NCI-H187 treated with DMSO at 0.1 percent for 48 hours (cell line): Measurements from ENCODE around the gene CD164L2.

Source experiments
- DNase-seq: peaks from one replicate; lab custom pipeline; 2025; lab: John Stamatoyannopoulos, UW

CD164L2 gene

GRCh38 chr1:27405074-27405473, 21.9 kb upstream of the CD164L2 start:
- DNase-seq, result no peak

- DNase-seq, result no peak
These were observed 20.8 kb upstream of the CD164L2 start for GRCh38 chr1:27403931-27404330.

GRCh38 chr1:27403065-27403726, 20.1 kb upstream of the CD164L2 start:
- no peak for DNase-seq

GRCh38 chr1:27402349-27402754, 19.2 kb upstream of the CD164L2 start:
- DNase-seq, result no peak

- DNase-seq, result no peak
These were observed 17.8 kb upstream of the CD164L2 start for GRCh38 chr1:27400963-27401341.

- DNase-seq, result no peak
These were observed 17.2 kb upstream of the CD164L2 start for GRCh38 chr1:27400082-27400962.

- no peak for DNase-seq
These were observed 16.3 kb upstream of the CD164L2 start for GRCh38 chr1:27399251-27400025.

- DNase-seq, result no peak
These were observed 15.4 kb upstream of the CD164L2 start for GRCh38 chr1:27398405-27399149.

GRCh38 chr1:27397749-27398148, 14.6 kb upstream of the CD164L2 start:
- no peak for DNase-seq

- DNase-seq, result no peak
These were observed 14.0 kb upstream of the CD164L2 start for GRCh38 chr1:27397110-27397509.

- DNase-seq, result no peak
These were observed 12.5 kb upstream of the CD164L2 start for GRCh38 chr1:27395441-27396195.

GRCh38 chr1:27394925-27395324, 11.8 kb upstream of the CD164L2 start:
- no peak for DNase-seq

- DNase-seq, result no peak
These were observed 11.1 kb upstream of the CD164L2 start for GRCh38 chr1:27394282-27394658.

- no peak for DNase-seq
These were observed 10.6 kb upstream of the CD164L2 start for GRCh38 chr1:27393641-27394281.

- no peak for DNase-seq
These were observed 9.9 kb upstream of the CD164L2 start for GRCh38 chr1:27392778-27393635.

GRCh38 chr1:27392096-27392777, 9.1 kb upstream of the CD164L2 start, which contains the start of gene GPR3:
GPR3 (plus strand) TSS chr1:27392622; CDS start chr1:27393799, 1,177 bp downstream.
- DNase-seq, result peak; percentile 50

GRCh38 chr1:27391511-27392095, 8.5 kb upstream of the CD164L2 start:
- no peak for DNase-seq

GRCh38 chr1:27388337-27389005, 5.3 kb upstream of the CD164L2 start:
- DNase-seq, result peak; percentile 33
